Parathyroid adenoma (tissue), 2 donors: ENCODE results near the gene SHROOM3.
"Not testable (repeated sequence)": the region's sequence is repeated elsewhere in the genome, so short reads cannot be mapped to it uniquely, and the experiment has no call there.

Source experiments
- H2AFZ ChIP-seq: fragments of 300-600 bp; sonication (generic); one replicate; pipeline ENCODE4 v1.7.0; 2017; ENCODE audit warnings: antibody characterized with exemption, mild to moderate bottlenecking
- H3K27ac ChIP-seq: fragments of 300-600 bp; sonication (generic); one replicate; pipeline ENCODE4 v1.7.0; 2017
- H3K27me3 ChIP-seq: fragments of 300-600 bp; sonication (generic); one replicate; pipeline ENCODE4 v1.7.0; 2017; ENCODE audit warnings: low read length; ENCODE audit not compliant: control insufficient read depth, insufficient read depth
- H3K36me3 ChIP-seq: fragments of 300-600 bp; sonication (generic); one replicate; pipeline ENCODE4 v1.7.0; 2017; ENCODE audit warnings: low read length; ENCODE audit not compliant: control insufficient read depth, insufficient read depth
- H3K4me1 ChIP-seq: fragments of 300-600 bp; sonication (generic); one replicate; pipeline ENCODE4 v1.7.0; 2017; ENCODE audit warnings: control low read depth
- H3K4me2 ChIP-seq: fragments of 300-600 bp; sonication (generic); one replicate; pipeline ENCODE4 v1.7.0; 2017; ENCODE audit warnings: low read length
- H3K4me3 ChIP-seq: fragments of 300-600 bp; sonication (generic); one replicate; pipeline ENCODE4 v1.7.0; 2017; ENCODE audit warnings: low read depth, low read length
- H3K79me2 ChIP-seq: fragments of 300-600 bp; sonication (generic); one replicate; pipeline ENCODE4 v1.7.0; 2017; ENCODE audit warnings: control low read depth
- H3K9ac ChIP-seq: fragments of 300-600 bp; sonication (generic); one replicate; pipeline ENCODE4 v1.7.0; 2017; ENCODE audit warnings: mild to moderate bottlenecking
- H3K9me3 ChIP-seq: fragments of 300-600 bp; sonication (generic); one replicate; pipeline ENCODE4 v1.7.0; 2017; ENCODE audit warnings: low read length; ENCODE audit not compliant: control insufficient read depth
- CTCF ChIP-seq: fragments of 300-600 bp; sonication (generic); IDR thresholded peaks from one replicate; pipeline ENCODE4 v1.7.0; 2017; ENCODE audit warnings: antibody characterized with exemption, mild to moderate bottlenecking
- donor health status: primary hyperparathyroidism.

Gene SHROOM3

GRCh38 chr4:76726631-76727030 is 291.6 kb downstream of the SHROOM3 start:
- no peak overlapping the region for H3K4me3 ChIP-seq
- H3K27me3 ChIP-seq: no peaks in the 10 kb centered on the region
- no peak overlapping the region for H3K4me2 ChIP-seq
- no peaks in the 10 kb centered on the region for H3K36me3 ChIP-seq
- no peak overlapping the region for H3K9ac ChIP-seq
- H3K9me3 ChIP-seq: no peaks in the 10 kb centered on the region
- no peak overlapping the region for H2AFZ ChIP-seq
- H3K79me2 ChIP-seq: no peaks in the 10 kb centered on the region
- peaks cover 6% of the 10 kb centered on the region for H3K4me1 ChIP-seq
- TF ChIP-seq CTCF: no peak
- no peak overlapping the region for H3K27ac ChIP-seq

- not testable (repeated sequence) for H3K79me2 ChIP-seq, H2AFZ ChIP-seq, H3K4me1 ChIP-seq, H3K4me3 ChIP-seq, H3K4me2 ChIP-seq, H3K36me3 ChIP-seq, H3K27ac ChIP-seq, H3K9ac ChIP-seq, H3K27me3 ChIP-seq, H3K9me3 ChIP-seq
These were observed 292.9 kb downstream of the SHROOM3 start for GRCh38 chr4:76727934-76728333.

- H3K9ac ChIP-seq: no peak overlapping the region
- H3K79me2 ChIP-seq: no peaks in the 10 kb centered on the region
- no peak overlapping the region for H3K27ac ChIP-seq
- no peak for TF ChIP-seq CTCF
- H3K4me2 ChIP-seq: no peak overlapping the region
- peaks cover 3% of the 10 kb centered on the region for H3K4me1 ChIP-seq
- no peaks in the 10 kb centered on the region for H3K9me3 ChIP-seq
- H3K27me3 ChIP-seq: no peaks in the 10 kb centered on the region
- H2AFZ ChIP-seq: no peak overlapping the region
- no peak overlapping the region for H3K4me3 ChIP-seq
- no peaks in the 10 kb centered on the region for H3K36me3 ChIP-seq
These were observed 294.4 kb downstream of the SHROOM3 start for GRCh38 chr4:76729460-76729859.

- peaks cover 3% of the 10 kb centered on the region for H3K4me1 ChIP-seq
- H3K4me3 ChIP-seq: no peak overlapping the region
- H3K27ac ChIP-seq: no peak overlapping the region
- H3K4me2 ChIP-seq: no peak overlapping the region
- H2AFZ ChIP-seq: no peak overlapping the region
- H3K79me2 ChIP-seq: no peaks in the 10 kb centered on the region
- no peaks in the 10 kb centered on the region for H3K27me3 ChIP-seq
- no peaks in the 10 kb centered on the region for H3K9me3 ChIP-seq
- no peak for TF ChIP-seq CTCF
- no peaks in the 10 kb centered on the region for H3K36me3 ChIP-seq
- no peak overlapping the region for H3K9ac ChIP-seq
These were observed 295.0 kb downstream of the SHROOM3 start for GRCh38 chr4:76729980-76730379.

GRCh38 chr4:76732246-76732645 is 297.2 kb downstream of the SHROOM3 start:
- Histone ChIP-seq H3K4me3 (no peak overlapping the region), H3K9me3 (no peaks in the 10 kb centered on the region), H3K79me2 (no peaks in the 10 kb centered on the region), H3K4me2 (no peak overlapping the region), H3K27ac (no peak overlapping the region), H3K9ac (no peak overlapping the region), H2AFZ (no peak overlapping the region), H3K27me3 (no peaks in the 10 kb centered on the region), H3K4me1 (no peaks in the 10 kb centered on the region), H3K36me3 (no peaks in the 10 kb centered on the region)
- no peak for TF ChIP-seq CTCF
